C4-2B (cell line): ENCODE results near the gene RPL37A.

Experiments used
- H3K27ac ChIP-seq: fragments of 450-650 bp; 2 replicates; pipeline ENCODE4 v1.5.1; 2017
- ZFX ChIP-seq: fragments of 450-650 bp; IDR thresholded peaks from 2 replicates; pipeline ENCODE4 v1.6.1; 2017
- TF ChIP-seq, protein P1 (sequence below): fragments of 450-650 bp; conservative IDR thresholded peaks from 2 replicates; pipeline ENCODE4 v1.5.1; 2017; ENCODE audit warnings: mild to moderate bottlenecking

Gene RPL37A

DNA sequence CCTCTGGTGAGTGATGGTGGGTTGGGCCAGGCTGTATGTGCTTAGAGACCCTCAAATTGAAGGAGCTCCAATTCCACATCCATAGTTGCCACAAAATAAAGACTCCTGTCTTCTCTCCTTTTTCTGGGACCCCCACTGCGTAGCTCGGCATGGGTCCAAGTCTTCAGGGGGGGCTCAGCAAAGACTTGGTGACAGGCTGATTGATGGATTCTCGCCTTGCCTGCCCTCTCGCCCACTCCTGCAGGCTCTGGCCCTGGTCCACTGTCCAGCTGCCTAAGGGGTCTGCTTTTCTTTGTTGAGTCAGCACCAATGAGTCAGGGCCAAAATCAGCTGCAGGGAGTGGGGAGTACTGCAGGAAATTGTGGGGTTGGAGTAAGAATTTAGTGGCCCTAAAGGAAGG, 21.5 kb downstream of the RPL37A start:
- TF ChIP-seq, protein P1, sequence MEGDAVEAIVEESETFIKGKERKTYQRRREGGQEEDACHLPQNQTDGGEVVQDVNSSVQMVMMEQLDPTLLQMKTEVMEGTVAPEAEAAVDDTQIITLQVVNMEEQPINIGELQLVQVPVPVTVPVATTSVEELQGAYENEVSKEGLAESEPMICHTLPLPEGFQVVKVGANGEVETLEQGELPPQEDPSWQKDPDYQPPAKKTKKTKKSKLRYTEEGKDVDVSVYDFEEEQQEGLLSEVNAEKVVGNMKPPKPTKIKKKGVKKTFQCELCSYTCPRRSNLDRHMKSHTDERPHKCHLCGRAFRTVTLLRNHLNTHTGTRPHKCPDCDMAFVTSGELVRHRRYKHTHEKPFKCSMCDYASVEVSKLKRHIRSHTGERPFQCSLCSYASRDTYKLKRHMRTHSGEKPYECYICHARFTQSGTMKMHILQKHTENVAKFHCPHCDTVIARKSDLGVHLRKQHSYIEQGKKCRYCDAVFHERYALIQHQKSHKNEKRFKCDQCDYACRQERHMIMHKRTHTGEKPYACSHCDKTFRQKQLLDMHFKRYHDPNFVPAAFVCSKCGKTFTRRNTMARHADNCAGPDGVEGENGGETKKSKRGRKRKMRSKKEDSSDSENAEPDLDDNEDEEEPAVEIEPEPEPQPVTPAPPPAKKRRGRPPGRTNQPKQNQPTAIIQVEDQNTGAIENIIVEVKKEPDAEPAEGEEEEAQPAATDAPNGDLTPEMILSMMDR = no peak
- no peak for TF ChIP-seq ZFX
- no peak overlapping the region for H3K27ac ChIP-seq

DNA sequence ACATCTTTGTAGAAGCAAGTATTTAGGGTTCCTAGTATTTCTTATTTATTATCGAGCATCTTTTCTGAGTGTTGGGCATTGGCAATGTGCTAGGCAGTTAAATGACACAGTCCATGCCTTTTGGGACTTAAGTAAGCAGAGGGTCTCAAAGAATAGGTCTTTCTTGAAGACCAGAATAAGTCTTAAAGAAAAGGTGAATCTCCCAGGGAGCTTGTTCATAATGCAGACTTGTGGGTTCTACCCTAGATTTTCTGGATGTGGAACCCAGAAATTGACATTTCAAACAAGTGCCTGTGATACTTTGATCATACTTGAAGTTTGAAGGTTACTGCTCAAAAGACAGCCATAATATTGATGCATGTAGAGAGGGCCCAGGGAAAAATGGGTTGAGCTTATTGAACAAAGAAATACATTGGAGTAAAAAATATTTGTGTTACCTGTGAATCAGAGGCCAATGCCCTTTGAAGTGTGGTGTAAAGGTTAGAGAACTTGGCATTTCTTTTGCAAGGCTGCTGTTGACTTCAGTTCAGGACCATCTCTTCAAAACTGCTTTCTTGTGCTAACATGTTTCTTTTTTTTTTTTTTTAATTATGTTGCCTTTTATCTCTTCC, 24.4 kb downstream of the RPL37A start:
- TF ChIP-seq, protein P1 = no peak

DNA sequence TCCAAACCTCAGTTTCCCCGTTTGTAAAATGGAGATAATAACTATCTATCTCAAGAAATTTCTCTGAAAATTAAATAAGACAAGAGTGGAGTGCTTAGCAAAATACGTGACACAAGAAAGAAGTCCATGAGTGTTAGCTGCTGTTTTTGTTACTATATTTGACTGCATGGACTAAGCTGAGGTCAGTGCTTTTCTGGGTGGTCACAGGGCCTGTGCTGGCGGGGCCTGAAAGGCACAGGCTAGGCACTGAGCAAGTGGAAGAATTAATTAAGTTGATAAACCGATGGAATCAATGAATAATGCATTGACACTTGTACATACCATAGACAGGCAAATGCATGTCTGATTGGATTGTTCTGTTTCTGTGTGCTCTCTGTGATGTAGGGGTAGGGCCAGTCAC, 27.3 kb downstream of the RPL37A start:
- H3K27ac ChIP-seq = no peak overlapping the region
- TF ChIP-seq, protein P1 = no peak
- no peak for TF ChIP-seq ZFX

More for the DNA sequence above, 24.4 kb downstream of the RPL37A start:
- H3K27ac ChIP-seq = no peak overlapping the region

DNA sequence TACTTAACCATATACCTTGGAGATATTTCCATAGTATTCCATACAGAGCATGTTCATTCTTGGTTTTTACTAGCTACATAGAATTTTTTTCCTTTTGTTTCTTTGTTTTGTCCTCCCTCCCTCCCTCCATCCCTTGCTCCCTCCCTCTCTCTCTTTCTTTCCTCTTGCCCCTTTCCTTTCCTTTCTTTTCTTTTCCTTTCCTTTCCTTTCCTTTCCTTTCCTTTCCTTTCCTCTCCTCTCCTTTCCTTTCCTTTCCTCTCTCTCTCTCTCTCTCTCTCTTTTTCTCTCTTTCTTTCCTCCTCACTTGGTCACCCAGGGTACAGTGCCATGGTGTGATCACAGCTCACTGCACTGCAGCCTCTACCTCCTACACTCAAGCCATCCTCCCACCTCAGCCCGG, 28.3 kb downstream of the RPL37A start:
- H3K27ac ChIP-seq = no peak overlapping the region
- TF ChIP-seq ZFX = no peak
- TF ChIP-seq, protein P1 = no peak

DNA sequence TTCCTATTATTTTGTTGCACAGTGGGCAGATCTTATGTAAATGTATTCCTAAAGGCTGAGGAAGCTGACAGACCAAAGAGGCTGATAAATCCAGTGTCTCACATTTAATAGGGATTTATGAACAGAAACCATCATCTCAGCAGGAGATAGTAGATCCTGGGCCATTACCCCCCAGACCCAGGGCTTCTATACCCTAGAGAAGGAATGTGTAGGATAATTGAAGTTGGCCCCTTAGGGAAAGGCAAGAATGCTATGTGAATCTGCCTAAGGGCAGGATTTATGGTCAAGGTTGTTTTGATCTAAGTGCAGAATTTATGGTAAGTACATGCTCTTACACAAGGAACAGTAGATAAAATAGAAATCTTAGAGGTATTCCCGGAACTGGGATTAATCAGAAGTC, 29.0 kb downstream of the RPL37A start:
- TF ChIP-seq, protein P1 = no peak
- TF ChIP-seq ZFX = no peak
- no peak overlapping the region for H3K27ac ChIP-seq

DNA sequence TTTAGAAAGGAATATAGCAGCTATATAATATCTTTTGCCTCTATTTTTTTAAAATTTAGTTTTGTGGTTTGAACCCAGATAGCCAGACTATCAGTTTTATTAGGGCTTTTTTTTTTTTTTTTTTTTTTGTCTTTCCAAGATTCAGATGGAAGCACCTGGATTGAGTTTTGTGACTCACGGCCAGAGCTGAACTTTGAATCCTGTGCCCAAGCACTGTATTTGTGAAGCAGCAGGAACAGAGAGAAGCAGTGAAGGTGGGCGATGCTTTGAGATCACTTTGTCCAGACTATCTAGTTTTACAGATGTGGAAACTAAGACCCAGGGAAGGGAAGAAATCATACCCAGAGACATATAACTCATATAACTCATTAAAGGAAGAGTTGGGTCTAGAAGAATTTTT, 33.9 kb downstream of the RPL37A start:
- TF ChIP-seq, protein P1 = no peak
- no peak for TF ChIP-seq ZFX
- H3K27ac ChIP-seq = no peak overlapping the region

DNA sequence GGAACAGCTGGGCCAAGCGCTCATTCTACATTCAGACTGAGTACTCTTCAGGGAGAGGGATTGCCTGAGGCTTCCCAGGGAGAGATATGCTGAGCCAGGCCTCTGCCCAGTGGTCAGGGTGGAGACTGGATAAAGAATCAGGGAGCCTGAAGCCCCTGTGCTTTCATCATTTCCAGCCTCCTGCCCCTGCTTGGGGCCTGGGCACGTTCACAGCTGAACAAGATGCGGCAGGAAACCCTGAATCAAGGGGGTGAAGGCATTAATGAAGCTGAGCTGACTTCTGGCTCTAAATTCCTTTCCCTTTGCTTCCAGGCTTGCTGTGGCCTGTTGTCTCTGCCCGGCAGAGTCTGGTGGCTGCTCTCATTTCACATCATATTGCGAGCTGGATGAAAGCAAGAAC, 35.0 kb downstream of the RPL37A start:
- no peak overlapping the region for H3K27ac ChIP-seq
- TF ChIP-seq ZFX = no peak
- TF ChIP-seq, protein P1 = no peak
